ENCODE data around the gene ZNF783.

- TF ChIP-seq POLR2AphosphoS5 (IDR thresholded peaks at IDR 0.05; ENCODE audit: low read depth, low read length) (no peak), POLR2A (IDR thresholded peaks at IDR 0.05; ENCODE audit: low read depth, low read length) (no peak)
These were observed 57.4 kb downstream of the ZNF783 start for GRCh38 chr7:149319376-149319775.

All from GM12892 (cell line).